ENCODE measurements around the gene AGBL4.

The AGBL4 gene

GRCh38 chr1:48726557-48727215, 1297.1 kb downstream of the AGBL4 start:
- no peak for TF ChIP-seq CTCF (IDR thresholded peaks at IDR 0.05; ENCODE audit: low read length, missing control alignments)
- H3K4me3 ChIP-seq (replicated peaks; ENCODE audit: low read depth, low read length): no peak overlapping the region
- DNase-seq (ENCODE audit: low read depth): no peak

GRCh38 chr1:48726139-48726538, 1297.6 kb downstream of the AGBL4 start:
- TF ChIP-seq CTCF (IDR thresholded peaks at IDR 0.05; ENCODE audit: low read length, missing control alignments): no peak
- H3K4me3 ChIP-seq (replicated peaks; ENCODE audit: low read depth, low read length): no peak overlapping the region
- no peak for DNase-seq (ENCODE audit: low read depth)

GRCh38 chr1:48725341-48726046, 1298.3 kb downstream of the AGBL4 start:
- no peak for TF ChIP-seq CTCF (IDR thresholded peaks at IDR 0.05; ENCODE audit: low read length, missing control alignments)
- no peak for DNase-seq (ENCODE audit: low read depth)
- no peak overlapping the region for H3K4me3 ChIP-seq (replicated peaks; ENCODE audit: low read depth, low read length)

GRCh38 chr1:48720929-48721328, 1302.8 kb downstream of the AGBL4 start:
- no peak overlapping the region for H3K4me3 ChIP-seq (replicated peaks; ENCODE audit: low read depth, low read length)
- no peak for TF ChIP-seq CTCF (IDR thresholded peaks at IDR 0.05; ENCODE audit: low read length, missing control alignments)
- DNase-seq (ENCODE audit: low read depth): no peak

- no peak overlapping the region for H3K4me3 ChIP-seq (replicated peaks; ENCODE audit: low read depth, low read length)
- no peak for TF ChIP-seq CTCF (IDR thresholded peaks at IDR 0.05; ENCODE audit: low read length, missing control alignments)
- DNase-seq (ENCODE audit: low read depth): no peak
These were observed 1305.0 kb downstream of the AGBL4 start for GRCh38 chr1:48718705-48719104.

- DNase-seq (ENCODE audit: low read depth): no peak
These were observed 1305.6 kb downstream of the AGBL4 start for GRCh38 chr1:48718116-48718630.

More at GRCh38 chr1:48718116-48718630, 1305.6 kb downstream of the AGBL4 start:
- no peak overlapping the region for H3K4me3 ChIP-seq (replicated peaks; ENCODE audit: low read depth, low read length)
- TF ChIP-seq CTCF (IDR thresholded peaks at IDR 0.05; ENCODE audit: low read length, missing control alignments): no peak
